Measurements from ENCODE around the gene CTNNA2.

- TF ChIP-seq RAD21 (IDR thresholded peaks at IDR 0.05; ENCODE audit: low read depth) (no peak), REST (IDR thresholded peaks at IDR 0.05; ENCODE audit: low read depth) (no peak)
Measured at GRCh38 chr2:80195034-80195433, 682.2 kb downstream of the CTNNA2 start.
